NCI-H2171 treated with DMSO at 0.1 percent for 48 hours (cell line): Measurements from ENCODE around the gene IFNK.
"Not testable (repeated sequence)": the region's sequence is repeated elsewhere in the genome, so short reads cannot be mapped to it uniquely, and the experiment has no call there.

Experiments used
- DNase-seq: peaks from one replicate; lab custom pipeline; 2025; lab: John Stamatoyannopoulos, UW

IFNK gene

GRCh38 chr9:27524236-27524635 is at the start of gene IFNK:
Gene IFNK (plus strand): TSS chr9:27524290. CDS start chr9:27524337, 47 bp downstream.
- no peak for DNase-seq

- no peak for DNase-seq
These were observed 49.8 kb upstream of the IFNK start for GRCh38 chr9:27474305-27474704.

DNA sequence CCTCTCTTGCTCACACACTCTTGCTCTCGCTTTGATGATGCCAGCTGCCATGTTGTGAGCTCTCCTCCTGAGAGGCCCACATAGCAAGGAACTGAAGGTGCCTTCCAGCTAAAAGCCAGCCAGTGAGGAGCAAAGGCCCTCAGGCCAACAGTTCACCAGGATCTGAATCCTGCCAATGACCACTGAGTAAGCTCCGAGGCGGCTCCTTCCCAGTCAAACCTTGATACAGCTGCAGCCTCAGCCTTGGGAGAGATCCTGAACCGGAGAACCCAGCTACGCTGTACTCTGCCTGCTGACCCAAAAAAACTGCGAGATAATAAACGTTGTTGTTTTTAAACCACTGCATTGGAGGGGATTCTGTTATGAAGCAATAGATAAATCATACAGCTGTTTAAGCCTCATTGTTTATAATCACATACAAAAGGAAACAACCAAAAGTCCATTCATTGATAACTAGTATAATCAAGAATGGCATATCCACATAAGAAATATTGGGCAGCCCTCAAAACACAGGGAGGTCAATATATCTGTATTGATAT is 49.0 kb upstream of the IFNK start:
- DNase-seq, result no peak

DNA sequence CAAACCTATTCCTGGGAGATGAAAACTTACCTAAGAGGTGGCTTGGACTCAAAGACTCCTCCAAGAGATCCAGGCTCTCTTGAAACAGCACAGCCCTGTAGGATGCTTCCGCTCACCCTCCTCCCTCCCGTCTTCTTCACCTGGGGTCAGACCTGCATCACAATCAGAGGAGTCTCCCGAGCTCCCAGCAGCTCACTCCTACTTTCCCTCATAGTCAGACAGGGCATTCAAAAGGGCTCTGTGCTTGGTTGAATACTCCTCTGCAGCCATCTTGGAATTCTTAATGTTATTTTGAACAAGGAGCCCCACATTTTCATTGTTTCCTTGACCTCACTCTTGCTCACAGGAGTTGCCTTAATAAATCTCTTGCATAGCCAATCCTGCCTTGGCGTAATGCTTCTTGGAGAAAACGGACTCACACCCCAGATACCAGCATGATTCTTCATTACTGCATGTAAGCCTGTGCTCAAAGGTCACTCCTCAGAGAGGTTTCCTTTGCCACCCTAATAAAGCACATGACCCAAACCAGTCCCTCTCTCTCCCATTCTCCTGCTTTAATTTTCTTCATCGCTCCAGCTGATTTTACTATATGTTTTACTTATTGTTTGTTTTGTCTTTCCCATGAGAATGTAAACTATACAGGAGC is 47.1 kb upstream of the IFNK start:
- DNase-seq, result no peak

DNA sequence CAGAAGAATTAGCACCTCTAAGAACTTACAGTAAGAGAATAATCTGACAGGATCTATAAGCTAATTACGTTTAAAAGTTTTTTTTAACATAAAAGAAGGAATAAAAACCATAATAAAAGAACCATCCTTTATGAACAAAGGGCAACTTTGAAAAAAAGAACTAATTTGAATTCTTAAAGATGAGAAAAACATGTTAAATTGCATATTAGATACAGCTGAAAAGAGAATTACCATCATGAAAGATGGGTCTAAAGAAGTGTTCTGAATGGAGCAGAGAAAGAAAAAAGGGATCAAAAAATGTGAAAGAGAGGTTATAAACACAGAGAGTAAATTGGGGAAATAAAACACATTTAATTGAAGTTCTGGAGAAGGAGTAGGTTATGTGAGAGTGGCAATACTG is 45.8 kb upstream of the IFNK start:
- DNase-seq, result no peak

- no peak for DNase-seq
These were observed 41.4 kb upstream of the IFNK start for GRCh38 chr9:27482709-27483108.

DNA sequence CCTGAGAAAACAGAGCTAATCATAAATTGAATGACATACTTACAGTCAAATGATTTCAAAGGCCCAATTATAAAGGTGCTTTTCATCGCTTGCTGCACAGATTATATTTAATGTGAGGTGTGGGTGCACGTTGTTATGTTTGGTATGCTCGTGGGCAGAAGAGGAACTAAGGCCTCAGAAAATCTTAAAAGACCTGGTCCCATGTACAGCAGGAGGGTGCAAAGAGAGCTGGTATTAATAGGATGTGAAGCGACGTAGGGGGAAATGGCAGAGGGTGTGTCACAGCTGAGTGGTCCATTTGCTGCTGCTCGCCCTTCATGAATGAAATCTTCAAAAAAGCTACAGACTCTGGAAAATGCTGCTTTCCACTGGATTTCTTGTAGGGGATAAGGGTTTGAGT is 40.5 kb upstream of the IFNK start:
- DNase-seq, result no peak

- DNase-seq, result no peak
These were observed 38.9 kb upstream of the IFNK start for GRCh38 chr9:27485158-27485557.

GRCh38 chr9:27487128-27487640 is 36.9 kb upstream of the IFNK start:
- DNase-seq, result no peak

- DNase-seq, result no peak
These were observed 36.2 kb upstream of the IFNK start for GRCh38 chr9:27487927-27488326.

DNA sequence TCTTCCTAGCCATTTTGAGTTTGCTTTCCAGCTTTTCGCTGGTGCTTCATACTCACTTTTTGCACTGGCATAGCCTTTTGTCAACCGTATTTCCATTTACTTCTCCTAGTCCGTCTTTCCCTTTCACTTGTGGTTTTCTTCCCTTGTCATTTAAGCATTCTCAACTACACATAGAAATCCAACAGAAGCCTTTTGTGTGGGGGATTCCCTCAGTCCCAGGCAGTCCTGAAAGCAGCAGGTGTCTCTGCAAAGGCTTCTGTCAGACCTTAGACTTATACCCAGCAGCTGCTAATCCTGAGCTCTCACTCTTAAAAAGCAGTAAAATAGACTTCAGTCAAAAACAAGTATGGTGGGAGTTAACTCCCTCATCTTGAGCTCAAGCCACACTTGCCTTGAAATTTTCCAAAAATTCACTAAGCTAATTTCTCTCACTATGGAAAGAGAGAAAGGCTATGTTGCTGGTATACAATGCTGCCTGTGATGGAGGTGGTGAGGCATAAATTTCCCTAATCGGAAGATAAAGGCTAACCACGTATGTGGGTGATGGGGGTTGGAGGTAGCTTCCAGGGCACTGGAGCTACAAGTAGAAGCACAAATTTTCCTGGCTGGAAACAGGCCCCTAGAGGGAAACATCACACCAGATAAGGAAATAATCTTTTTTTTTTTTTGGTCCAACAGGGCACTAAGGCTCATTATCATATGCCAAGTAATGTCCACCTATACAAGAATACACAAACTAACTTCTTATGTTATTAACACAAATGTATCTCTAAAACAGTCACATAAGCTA is 34.8 kb upstream of the IFNK start:
- no peak for DNase-seq

GRCh38 chr9:27491154-27491553 is 32.9 kb upstream of the IFNK start:
- DNase-seq, result no peak

- no peak for DNase-seq
These were observed 28.5 kb upstream of the IFNK start for GRCh38 chr9:27495480-27496134.

DNA sequence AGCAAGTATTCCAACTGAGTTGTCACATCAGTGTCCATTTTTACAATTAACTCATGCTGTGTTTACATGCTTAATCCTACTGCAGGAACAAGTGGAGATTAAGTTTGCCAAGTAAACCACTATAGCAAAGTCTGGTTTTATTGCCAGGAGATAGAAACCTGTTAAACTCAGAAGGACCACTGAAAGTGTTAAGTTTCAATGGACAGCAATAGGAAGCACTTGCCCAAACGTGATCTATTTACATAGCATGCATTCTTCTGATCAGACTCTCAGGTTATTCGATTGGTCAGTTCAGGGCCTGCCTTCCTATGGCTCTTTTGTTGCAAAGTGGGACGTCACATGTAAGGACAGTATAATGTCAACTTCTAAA is 28.0 kb upstream of the IFNK start:
- DNase-seq, result no peak

GRCh38 chr9:27497883-27498417 is 26.1 kb upstream of the IFNK start:
- DNase-seq, result no peak

DNA sequence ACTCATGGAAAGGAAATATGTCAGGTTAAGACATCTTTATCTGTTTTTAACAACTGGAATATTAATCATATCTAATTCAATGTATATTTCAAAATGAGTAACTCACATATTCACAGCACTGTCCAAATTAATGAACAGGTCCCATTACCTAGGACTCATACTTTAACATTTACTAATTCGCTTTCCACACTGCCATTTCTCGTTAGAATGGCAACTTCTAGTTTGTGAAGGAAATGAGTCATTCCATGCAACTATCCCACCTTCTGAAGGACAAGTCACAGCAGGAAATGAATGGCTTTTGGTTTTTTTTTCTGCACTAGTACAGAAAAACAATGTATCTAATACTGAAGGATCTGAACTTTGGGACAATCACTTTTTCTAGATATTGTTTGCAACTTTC is 24.6 kb upstream of the IFNK start:
- DNase-seq, result no peak

DNA sequence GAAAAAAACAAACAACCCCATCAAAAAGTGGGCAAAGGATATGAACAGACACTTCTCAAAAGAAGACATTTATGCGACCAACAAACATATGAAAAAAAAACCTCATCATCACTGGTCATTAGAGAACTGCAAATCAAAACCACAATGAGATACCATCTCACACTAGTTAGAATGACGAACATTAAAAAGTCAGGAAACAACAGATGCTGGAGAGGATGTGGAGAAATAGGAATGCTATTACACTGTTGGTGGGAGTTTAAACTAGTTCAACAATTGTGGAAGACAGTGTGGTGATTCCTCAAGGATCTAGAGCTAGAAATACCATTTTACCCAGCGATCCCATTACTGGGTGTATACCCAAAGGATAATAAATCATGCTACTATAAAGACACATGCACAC is 23.2 kb upstream of the IFNK start:
- not testable (repeated sequence) for DNase-seq

DNA sequence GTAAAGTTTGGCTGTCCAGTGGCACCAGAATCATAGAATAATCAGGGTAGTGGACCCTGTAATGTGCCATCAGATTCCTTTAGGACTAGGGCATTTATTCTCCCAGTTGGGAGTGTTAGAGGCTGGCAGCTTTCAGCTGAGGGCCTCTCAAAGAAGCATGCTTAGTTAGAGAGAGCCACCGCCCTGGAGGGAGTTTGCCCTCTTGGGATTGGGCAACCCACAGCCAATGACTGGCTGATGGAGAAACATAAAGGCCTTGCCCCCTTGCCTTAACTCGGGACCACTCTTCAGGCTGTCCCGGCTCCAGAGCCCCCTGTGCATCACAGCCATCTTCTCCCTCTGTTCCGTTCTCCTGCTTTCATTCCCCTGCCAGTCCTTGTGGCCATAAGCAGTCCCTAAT is 20.5 kb upstream of the IFNK start:
- no peak for DNase-seq

DNA sequence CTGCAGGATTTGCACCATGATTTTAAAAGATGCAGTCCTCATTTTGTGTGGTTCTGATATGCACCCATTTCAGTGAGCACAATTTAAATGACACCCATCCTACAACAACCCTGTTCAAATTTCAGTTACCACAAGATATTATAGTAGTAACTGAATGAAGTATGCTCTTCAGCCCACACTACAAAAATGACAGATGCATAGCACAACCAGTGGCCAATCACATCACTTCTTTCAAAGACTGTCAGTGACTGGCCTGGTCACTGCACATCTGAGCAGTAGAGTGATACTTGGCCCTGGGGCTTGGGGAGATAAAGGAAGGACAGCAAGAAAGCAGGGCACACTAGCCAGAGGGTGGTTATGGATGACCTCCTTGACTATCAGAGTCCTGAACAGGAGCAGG is 19.8 kb upstream of the IFNK start:
- DNase-seq, result no peak

- DNase-seq, result no peak
These were observed 18.3 kb upstream of the IFNK start for GRCh38 chr9:27505744-27506161.

- DNase-seq, result no peak
These were observed 17.1 kb upstream of the IFNK start for GRCh38 chr9:27506981-27507380.

DNA sequence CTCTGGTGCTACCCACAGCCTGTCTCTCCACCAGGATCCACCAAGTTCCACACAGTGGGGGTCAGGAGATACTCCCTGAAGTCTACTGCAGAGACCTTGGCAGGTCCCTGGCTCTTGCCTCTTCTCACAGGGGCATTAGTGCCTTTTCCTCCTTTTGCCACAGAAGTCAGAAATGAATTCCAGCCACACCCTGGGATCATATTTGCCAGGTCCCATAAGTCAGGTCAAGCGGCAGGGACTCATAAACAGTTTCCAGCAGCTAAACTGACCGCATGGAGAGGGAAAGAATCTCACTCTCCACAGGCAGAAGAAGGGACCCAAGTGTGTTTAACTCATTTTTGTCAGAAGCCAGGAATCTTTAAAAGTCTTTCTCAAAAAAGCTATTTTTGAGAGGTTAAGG is 13.3 kb upstream of the IFNK start:
- no peak for DNase-seq

DNA sequence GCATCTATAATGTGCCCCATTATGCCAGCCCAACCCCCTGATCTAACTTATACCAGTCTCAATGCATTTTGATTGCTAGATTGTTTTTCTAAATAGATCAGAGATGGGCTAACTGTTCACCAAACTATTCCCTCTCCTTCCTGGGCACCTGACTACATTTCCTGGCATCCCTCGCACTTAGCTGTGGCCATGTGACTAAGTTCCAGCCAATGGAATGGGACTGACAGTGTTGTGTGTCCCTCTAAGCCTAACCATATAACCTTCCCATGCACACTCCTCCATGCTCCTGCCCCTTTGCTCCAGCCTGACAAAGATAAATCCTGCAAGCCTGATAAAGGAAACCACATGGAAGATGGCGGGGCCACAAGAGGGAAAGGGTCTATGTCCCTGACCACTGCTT is 12.3 kb upstream of the IFNK start:
- no peak for DNase-seq
